ENCODE results near the gene DMD. TPM values are rescaled to one million over a fixed set of nuclear protein-coding genes. Genes with fewer than 3 reads are reported as not detected.

The DMD gene
- polyA plus RNA-seq, 1 donor from 2014 or later, result 21.6 TPM

DNA sequence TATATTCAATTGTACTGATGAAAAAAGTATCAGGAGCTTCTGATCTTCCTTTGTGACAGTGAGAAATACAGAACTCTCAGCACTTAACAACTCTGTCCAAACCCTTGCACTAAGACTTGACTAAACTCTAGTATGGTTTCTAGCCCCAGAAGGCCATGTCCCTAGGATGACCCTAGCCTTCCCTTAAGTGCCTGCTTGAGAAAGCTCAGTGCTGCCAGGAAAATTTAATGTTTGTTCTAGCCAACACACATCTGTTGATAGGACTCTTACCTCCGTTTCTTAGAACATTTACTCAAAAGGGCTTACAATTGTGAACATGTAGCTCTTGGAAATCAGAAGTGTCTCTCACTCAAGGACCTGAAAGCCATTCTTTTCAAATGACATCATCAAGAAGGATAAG, 1084.4 kb downstream of the DMD start:
- H3K27me3 ChIP-seq (ENCODE audit: insufficient read depth, low read depth, low read length), result no peaks in the 10 kb centered on the region
- no peak overlapping the region for H3K9ac ChIP-seq (ENCODE audit: low read length)
- H2AFZ ChIP-seq (ENCODE audit: low read depth, low read length), result no peak overlapping the region
- H3K4me2 ChIP-seq (ENCODE audit: low read length), result no peak overlapping the region
- no peaks in the 10 kb centered on the region for H3K9me3 ChIP-seq (ENCODE audit: low read length)
- no peak overlapping the region for H3K4me3 ChIP-seq (ENCODE audit: low read length)
- H3K9me2 ChIP-seq (ENCODE audit: insufficient read depth, low read length), result no peaks in the 10 kb centered on the region
- H3F3A ChIP-seq (ENCODE audit: insufficient read depth, low read length, poor library complexity, severe bottlenecking), result no peaks in the 10 kb centered on the region
- H3K36me3 ChIP-seq (ENCODE audit: insufficient read depth, low read length), result no peaks in the 10 kb centered on the region
- no peaks in the 10 kb centered on the region for H4K20me1 ChIP-seq (ENCODE audit: insufficient read depth)
- H3K79me2 ChIP-seq (replicated peaks; ENCODE audit: insufficient read depth, low read length), result no peaks in the 10 kb centered on the region
- TF ChIP-seq POLR2AphosphoS5 (IDR thresholded peaks at IDR 0.05) (no peak), MXI1 (conservative IDR thresholded peaks at IDR 0.05; ENCODE audit: poor library complexity, severe bottlenecking) (no peak), EP300 (conservative IDR thresholded peaks at IDR 0.05; ENCODE audit: poor library complexity, severe bottlenecking) (no peak), TAF1 (IDR thresholded peaks at IDR 0.05; ENCODE audit: low read depth) (no peak), SMC3 (conservative IDR thresholded peaks at IDR 0.05; ENCODE audit: poor library complexity) (no peak), RAD21 (conservative IDR thresholded peaks at IDR 0.05) (no peak), EZH2 (IDR thresholded peaks at IDR 0.05; ENCODE audit: borderline replicate concordance, insufficient read depth, low read length, poor library complexity, severe bottlenecking) (no peak)
- TF ChIP-seq, protein P1, sequence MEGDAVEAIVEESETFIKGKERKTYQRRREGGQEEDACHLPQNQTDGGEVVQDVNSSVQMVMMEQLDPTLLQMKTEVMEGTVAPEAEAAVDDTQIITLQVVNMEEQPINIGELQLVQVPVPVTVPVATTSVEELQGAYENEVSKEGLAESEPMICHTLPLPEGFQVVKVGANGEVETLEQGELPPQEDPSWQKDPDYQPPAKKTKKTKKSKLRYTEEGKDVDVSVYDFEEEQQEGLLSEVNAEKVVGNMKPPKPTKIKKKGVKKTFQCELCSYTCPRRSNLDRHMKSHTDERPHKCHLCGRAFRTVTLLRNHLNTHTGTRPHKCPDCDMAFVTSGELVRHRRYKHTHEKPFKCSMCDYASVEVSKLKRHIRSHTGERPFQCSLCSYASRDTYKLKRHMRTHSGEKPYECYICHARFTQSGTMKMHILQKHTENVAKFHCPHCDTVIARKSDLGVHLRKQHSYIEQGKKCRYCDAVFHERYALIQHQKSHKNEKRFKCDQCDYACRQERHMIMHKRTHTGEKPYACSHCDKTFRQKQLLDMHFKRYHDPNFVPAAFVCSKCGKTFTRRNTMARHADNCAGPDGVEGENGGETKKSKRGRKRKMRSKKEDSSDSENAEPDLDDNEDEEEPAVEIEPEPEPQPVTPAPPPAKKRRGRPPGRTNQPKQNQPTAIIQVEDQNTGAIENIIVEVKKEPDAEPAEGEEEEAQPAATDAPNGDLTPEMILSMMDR (IDR thresholded peaks at IDR 0.05; ENCODE audit: poor library complexity, severe bottlenecking), result no peak
- TF ChIP-seq, protein P2, sequence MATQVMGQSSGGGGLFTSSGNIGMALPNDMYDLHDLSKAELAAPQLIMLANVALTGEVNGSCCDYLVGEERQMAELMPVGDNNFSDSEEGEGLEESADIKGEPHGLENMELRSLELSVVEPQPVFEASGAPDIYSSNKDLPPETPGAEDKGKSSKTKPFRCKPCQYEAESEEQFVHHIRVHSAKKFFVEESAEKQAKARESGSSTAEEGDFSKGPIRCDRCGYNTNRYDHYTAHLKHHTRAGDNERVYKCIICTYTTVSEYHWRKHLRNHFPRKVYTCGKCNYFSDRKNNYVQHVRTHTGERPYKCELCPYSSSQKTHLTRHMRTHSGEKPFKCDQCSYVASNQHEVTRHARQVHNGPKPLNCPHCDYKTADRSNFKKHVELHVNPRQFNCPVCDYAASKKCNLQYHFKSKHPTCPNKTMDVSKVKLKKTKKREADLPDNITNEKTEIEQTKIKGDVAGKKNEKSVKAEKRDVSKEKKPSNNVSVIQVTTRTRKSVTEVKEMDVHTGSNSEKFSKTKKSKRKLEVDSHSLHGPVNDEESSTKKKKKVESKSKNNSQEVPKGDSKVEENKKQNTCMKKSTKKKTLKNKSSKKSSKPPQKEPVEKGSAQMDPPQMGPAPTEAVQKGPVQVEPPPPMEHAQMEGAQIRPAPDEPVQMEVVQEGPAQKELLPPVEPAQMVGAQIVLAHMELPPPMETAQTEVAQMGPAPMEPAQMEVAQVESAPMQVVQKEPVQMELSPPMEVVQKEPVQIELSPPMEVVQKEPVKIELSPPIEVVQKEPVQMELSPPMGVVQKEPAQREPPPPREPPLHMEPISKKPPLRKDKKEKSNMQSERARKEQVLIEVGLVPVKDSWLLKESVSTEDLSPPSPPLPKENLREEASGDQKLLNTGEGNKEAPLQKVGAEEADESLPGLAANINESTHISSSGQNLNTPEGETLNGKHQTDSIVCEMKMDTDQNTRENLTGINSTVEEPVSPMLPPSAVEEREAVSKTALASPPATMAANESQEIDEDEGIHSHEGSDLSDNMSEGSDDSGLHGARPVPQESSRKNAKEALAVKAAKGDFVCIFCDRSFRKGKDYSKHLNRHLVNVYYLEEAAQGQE (IDR thresholded peaks at IDR 0.05; ENCODE audit: borderline replicate concordance), result no peak
- no peak overlapping the region for H3K27ac ChIP-seq (ENCODE audit: low read length)

- no peak overlapping the region for H2AFZ ChIP-seq (ENCODE audit: low read depth, low read length)
- H3K9me2 ChIP-seq (ENCODE audit: insufficient read depth, low read length), result no peaks in the 10 kb centered on the region
- no peak overlapping the region for H3K9ac ChIP-seq (ENCODE audit: low read length)
- no peaks in the 10 kb centered on the region for H3K79me2 ChIP-seq (replicated peaks; ENCODE audit: insufficient read depth, low read length)
- H3F3A ChIP-seq (ENCODE audit: insufficient read depth, low read length, poor library complexity, severe bottlenecking), result no peaks in the 10 kb centered on the region
- H3K27me3 ChIP-seq (ENCODE audit: insufficient read depth, low read depth, low read length), result no peaks in the 10 kb centered on the region
- TF ChIP-seq RAD21 (conservative IDR thresholded peaks at IDR 0.05) (no peak), EP300 (conservative IDR thresholded peaks at IDR 0.05; ENCODE audit: poor library complexity, severe bottlenecking) (no peak)
- H3K36me3 ChIP-seq (ENCODE audit: insufficient read depth, low read length), result no peaks in the 10 kb centered on the region
- H3K9me3 ChIP-seq (ENCODE audit: low read length), result no peaks in the 10 kb centered on the region
- no peak overlapping the region for H3K4me3 ChIP-seq (ENCODE audit: low read length)
- no peak overlapping the region for H3K27ac ChIP-seq (ENCODE audit: low read length)
- H4K20me1 ChIP-seq (ENCODE audit: insufficient read depth), result no peaks in the 10 kb centered on the region
- H3K4me2 ChIP-seq (ENCODE audit: low read length), result no peak overlapping the region
Observed at GRCh38 chrX:32118832-32119231, 1092.5 kb downstream of the DMD start.

- Histone ChIP-seq H3K27me3 (ENCODE audit: insufficient read depth, low read depth, low read length) (no peaks in the 10 kb centered on the region), H3K4me3 (ENCODE audit: low read length) (no peak overlapping the region), H3K79me2 (replicated peaks; ENCODE audit: insufficient read depth, low read length) (no peaks in the 10 kb centered on the region), H3K27ac (ENCODE audit: low read length) (no peak overlapping the region), H3K36me3 (ENCODE audit: insufficient read depth, low read length) (no peaks in the 10 kb centered on the region), H3K9ac (ENCODE audit: low read length) (no peak overlapping the region), H2AFZ (ENCODE audit: low read depth, low read length) (no peak overlapping the region), H3F3A (ENCODE audit: insufficient read depth, low read length, poor library complexity, severe bottlenecking) (no peaks in the 10 kb centered on the region), H4K20me1 (ENCODE audit: insufficient read depth) (no peaks in the 10 kb centered on the region), H3K9me2 (ENCODE audit: insufficient read depth, low read length) (no peaks in the 10 kb centered on the region), H3K9me3 (ENCODE audit: low read length) (no peaks in the 10 kb centered on the region), H3K4me2 (ENCODE audit: low read length) (no peak overlapping the region)
- TF ChIP-seq TAF1 (IDR thresholded peaks at IDR 0.05; ENCODE audit: low read depth) (no peak), MXI1 (conservative IDR thresholded peaks at IDR 0.05; ENCODE audit: poor library complexity, severe bottlenecking) (no peak), POLR2AphosphoS5 (IDR thresholded peaks at IDR 0.05) (no peak), EZH2 (IDR thresholded peaks at IDR 0.05; ENCODE audit: borderline replicate concordance, insufficient read depth, low read length, poor library complexity, severe bottlenecking) (no peak), SMC3 (conservative IDR thresholded peaks at IDR 0.05; ENCODE audit: poor library complexity) (no peak), RAD21 (conservative IDR thresholded peaks at IDR 0.05) (no peak), EP300 (conservative IDR thresholded peaks at IDR 0.05; ENCODE audit: poor library complexity, severe bottlenecking) (no peak)
- TF ChIP-seq, protein P1 (IDR thresholded peaks at IDR 0.05; ENCODE audit: poor library complexity, severe bottlenecking), result no peak
- TF ChIP-seq, protein P2 (IDR thresholded peaks at IDR 0.05; ENCODE audit: borderline replicate concordance), result no peak
Observed at GRCh38 chrX:32116047-32116446, 1095.3 kb downstream of the DMD start.
